ENCODE measurements around the gene AP1M1.

Gene AP1M1

GRCh38 chr19:16232127-16232526 lies 34.4 kb downstream of the AP1M1 start:
- DNase-seq (ENCODE audit: low read depth, low spot score) = no peak

DNA sequence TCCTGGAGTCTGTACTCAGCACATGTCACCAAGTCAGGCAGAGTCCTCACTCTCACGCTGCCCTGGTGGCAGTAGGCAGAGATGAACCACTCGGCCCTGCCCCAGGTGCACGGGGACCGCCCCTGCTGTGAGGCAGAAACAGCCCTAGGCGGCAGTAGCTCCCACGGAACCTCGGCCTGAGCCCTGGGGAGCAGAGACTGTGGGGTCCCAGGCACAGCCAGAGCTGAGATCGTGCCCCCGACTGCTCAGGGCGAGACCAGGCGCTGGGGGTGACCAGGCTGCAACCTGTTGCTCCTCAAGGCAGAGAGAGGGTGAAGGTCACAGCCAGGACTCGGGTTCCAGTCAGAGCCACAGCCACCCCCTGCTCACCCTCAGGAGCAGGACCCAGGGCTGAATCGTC lies 34.9 kb downstream of the AP1M1 start:
- no peak for DNase-seq (ENCODE audit: low read depth, low spot score)

GRCh38 chr19:16233081-16233776 lies 35.5 kb downstream of the AP1M1 start:
- DNase-seq (ENCODE audit: low read depth, low spot score) = no peak

DNA sequence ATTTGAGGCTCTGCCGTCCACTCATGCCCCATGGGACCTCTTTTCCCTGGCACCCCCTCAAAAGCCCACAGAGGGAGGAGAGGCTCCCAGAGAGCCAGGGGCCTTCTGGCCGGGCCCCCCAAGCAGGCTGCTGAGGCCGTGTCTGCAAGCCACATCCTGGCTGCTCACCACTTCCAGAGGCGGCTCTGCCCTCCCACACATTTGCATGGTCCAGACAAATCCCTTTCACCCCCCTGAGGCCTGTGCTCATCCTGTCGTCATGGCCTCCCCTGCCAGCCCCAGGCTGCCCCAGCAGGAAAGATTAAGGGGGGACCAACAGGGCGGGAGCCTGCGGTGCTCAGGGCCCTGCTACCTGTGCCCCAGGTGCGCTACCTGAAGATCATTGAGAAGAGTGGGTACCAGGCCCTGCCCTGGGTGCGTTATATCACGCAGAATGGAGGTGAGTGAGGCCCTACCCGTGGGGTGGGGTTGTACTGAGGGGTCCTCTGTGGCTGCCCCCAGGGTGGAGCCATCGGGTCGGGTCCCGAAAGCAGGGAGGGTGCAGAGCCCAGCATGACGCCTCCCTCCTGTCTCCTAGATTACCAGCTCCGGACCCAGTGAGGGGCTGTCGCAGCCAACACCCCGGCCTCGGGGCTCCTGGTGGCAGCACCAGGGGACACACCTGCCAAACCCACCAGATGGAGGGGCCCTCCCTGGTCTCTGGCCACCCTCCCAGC lies 36.3 kb downstream of the AP1M1 start:
- no peak for DNase-seq (ENCODE audit: low read depth, low spot score)

- DNase-seq (ENCODE audit: low read depth, low spot score) = no peak
Measured at GRCh38 chr19:16234552-16235445, 37.1 kb downstream of the AP1M1 start.

DNA sequence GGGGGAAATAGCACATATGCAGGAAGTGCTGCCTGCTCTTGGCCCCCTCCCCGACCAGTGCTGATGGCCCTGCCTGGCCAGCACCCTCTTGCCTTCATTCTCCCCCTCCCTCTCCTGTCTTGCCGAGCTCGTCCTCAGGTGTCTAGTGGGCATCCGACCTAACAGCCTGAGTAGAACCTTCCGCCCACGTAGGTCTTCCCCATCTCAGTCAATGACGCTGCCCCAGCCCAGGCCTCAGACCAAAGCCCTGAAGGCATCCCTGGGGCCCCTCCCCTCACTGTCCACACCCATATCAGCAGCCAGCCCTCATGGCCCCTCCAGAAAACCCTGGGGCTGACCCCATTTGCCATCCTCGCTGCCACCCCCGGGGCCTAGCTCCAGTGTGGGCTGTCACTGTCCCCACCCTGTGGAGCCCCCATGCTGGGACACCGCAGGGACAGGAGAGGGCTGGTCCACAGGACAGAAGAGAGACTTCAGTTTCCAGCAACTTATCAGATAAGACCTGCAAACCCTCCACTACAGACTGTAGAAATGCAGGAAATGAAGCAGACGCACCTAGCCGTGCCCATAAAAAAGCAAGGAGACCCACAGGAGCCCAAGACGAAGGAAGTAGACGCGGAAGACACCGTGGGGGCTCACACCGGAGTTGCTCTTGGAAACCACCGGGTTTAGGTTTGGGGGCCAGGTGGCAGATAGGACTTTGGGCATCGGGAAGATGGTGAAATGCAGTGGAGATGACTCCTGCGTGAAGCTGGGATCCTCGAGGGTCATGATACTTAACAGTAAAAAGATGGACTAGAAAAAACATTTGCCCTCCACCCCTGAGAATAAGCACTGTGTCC lies 38.3 kb downstream of the AP1M1 start:
- no peak for DNase-seq (ENCODE audit: low read depth, low spot score)

- DNase-seq (ENCODE audit: low read depth, low spot score) = no peak
Measured at GRCh38 chr19:16244091-16244490, 46.4 kb downstream of the AP1M1 start.

DNA sequence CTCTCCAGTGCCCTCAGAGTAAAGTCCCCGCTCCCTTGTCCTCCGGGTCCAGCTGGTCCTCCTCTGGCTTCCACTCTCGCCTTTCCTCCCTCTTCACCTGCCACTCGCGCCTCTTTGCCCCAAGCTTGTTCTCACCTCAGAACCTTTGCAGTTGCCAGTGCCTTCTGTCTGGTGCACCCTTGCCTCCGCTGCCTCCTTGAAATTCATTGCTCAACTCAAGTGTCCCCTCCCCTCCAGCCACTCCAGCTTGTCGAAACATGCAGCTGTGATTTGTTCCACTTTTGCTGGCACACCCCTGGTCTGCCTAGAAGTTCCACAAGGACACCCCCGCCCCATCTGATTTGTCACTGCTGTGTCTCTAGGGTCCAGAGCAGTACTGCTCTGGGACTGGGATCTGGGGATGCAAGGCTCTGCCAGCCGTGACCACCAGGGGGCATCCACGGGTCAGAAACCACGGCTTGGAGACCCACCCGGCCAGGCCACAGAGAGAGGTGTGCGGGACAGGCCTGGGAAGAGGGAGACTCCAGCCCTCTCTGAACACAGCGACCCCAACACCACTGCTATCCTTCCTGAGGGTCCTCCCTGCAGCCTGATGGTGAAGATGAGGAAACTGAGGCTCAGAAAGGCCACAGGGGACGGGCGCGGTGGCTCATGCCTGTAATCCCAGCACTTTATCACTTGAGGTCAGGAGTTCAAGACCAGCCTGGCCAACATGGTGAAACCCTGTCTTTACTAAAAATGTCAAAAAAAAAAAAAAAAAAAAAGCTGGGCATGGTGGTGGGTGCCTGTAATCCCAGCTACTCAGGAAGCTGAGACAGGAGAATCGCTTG lies 49.9 kb downstream of the AP1M1 start:
- peak; percentile 59 for DNase-seq (ENCODE audit: low read depth, low spot score)

- no peak for DNase-seq (ENCODE audit: low read depth, low spot score)
Measured at GRCh38 chr19:16248380-16249023, 50.8 kb downstream of the AP1M1 start.

DNA sequence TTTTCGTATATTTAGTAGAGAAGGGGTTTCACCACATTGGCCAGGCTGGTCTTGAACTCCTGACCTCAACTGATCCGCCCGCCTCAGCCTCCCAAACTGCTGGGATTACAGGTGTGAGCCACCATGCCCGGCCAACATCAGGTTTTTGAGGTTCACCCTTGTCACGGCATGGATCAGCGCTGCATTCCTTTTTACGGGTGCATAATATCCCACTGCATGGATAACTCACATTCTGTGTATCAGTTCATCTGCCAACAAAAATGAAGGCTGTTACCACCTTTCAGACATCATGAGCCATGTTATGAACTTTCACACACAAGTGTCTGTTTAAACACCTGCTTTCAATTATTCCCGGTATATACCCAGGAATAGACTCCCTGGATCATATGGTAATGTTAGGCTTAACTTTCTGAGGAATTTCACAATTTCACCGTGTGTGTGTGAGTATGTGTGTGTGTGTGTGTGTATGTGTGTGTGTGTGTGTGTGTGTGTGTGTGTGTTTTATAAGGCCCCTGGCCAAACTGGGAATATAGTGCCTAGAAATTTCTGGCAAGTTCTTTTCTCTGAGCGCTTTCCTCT lies 52.2 kb downstream of the AP1M1 start:
- DNase-seq (ENCODE audit: low read depth, low spot score) = no peak

DNA sequence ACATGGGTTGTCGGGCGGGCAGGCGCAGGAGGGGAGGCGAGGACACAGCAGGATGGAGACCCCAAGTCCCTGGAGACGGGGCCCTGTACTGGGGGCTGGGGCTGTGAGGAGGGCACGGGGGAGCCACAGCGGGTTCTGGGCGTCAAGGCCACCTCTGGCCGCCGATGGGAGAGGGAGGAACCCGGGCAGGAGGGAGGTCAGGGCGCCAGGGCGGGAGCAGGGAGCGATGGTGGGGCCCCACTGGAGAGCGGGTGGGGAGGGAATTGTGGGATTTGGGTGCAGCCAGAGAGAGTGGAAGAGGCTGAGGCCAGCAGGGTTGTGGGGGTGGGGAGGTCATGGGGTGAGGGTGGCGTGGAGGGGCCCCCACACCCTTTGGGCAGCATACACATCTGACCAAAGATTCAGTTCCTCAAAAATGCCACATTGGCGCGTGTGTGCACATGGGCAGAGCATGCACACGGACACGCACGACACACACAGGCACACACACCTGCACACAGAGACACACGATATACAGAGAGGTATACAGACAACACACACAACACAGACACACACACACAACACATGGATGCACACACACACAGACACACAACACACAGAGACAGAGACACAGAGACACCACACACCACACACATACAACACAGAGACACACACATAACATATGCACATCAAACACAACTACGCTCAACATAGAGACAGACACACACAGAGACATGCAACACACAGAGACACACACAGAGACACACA lies 54.9 kb downstream of the AP1M1 start:
- DNase-seq (ENCODE audit: low read depth, low spot score) = no peak

DNA sequence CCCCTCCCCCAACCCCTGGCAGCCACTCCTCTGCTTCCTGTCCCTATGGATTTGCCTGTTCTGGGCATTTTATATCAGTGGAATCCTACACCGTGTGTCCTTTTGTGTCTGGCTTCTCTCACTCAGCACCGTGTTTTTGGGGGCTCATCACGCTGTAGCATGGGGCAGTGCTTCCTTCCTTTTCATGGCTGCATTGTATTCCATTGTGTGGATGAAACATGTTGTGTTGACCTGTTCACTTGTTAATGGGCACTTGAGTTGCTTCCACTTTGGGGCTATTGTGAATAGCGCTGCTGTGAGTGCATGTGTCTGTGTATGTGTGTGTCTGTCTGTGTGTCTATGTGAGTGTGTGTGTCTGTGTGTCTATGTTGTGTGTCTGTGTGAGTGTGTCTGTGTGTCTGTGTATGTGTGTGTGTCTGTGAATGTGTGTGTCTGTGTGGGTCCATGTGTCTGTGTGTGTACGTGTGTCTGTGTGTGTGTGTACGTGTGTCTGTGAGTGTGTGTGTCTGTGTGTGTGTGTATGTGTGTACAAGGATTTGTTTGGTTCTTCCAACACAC lies 57.2 kb downstream of the AP1M1 start:
- no peak for DNase-seq (ENCODE audit: low read depth, low spot score)

- DNase-seq (ENCODE audit: low read depth, low spot score) = no peak
Measured at GRCh38 chr19:16257509-16258002, 59.8 kb downstream of the AP1M1 start.

- no peak for DNase-seq (ENCODE audit: low read depth, low spot score)
Measured at GRCh38 chr19:16258440-16258903, 60.8 kb downstream of the AP1M1 start.

DNA sequence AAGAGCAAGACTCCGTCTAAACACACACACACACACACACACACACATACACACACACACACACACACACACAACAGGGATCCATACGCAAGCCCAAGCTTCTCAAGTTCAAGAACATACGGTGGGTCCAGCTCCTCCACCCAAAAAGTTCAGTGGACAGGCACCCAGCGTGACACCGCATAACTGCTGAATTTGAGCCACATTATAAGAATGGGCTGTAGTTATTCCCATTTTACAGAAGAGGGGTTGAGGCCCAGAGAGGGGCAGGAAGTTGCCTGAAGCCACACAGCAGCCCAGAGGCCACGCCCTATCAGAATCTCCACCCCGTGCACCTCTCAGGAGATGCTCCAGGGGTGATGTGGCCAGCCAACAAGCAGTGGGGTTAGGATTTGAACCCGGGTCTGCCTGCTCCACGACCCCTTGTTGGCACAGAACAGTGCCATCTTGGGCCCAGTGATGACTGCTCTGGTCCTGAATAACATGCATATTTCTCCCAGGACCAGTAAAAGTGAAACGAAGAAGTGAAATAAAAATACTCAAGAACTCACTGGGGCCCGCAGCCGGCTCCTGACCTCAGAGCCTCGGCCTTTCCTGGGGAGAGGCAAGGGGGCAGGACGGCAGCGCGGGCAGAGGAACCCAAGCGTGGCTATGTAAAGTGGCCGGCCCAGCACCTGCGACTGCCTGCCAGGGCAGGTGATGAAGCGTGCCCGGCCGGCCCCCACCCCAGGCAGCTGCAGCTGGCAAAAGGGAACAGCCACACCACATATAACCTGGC lies 61.9 kb downstream of the AP1M1 start:
- no peak for DNase-seq (ENCODE audit: low read depth, low spot score)

DNA sequence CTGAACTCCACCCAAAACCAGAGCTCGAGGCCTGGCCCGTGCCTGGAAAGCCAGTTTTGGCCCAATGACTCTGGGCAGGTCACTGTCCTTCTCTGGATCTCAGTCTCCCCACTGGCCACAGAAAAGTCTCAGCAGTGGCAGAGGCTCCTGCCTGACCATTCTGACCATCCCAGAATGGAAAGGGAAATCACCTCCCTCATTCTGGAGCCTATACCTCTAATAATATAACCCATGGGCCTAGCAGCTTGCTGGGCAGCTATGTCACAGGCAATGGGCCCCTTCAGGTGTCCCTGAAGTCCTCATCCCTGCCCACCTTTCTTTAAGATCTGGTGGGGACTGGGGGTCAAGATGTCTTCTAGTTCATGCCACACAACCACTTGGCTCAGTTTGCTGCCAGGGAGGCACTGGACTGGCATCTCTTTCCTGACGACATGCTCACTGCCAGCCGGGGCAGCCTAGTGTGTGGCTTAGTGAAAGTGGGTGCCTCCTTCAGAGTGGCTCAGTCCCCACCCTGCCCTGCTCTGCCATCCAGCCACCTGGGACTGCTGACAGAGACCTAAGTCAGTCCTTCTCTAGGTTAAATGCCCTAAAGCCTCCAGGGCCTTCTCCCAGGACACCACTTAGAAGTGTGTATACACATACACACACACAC lies 62.6 kb downstream of the AP1M1 start:
- no peak for DNase-seq (ENCODE audit: low read depth, low spot score)

GRCh38 chr19:16260812-16261161 lies 63.1 kb downstream of the AP1M1 start:
- DNase-seq (ENCODE audit: low read depth, low spot score) = no peak
